ENCODE data around the gene CPLANE2.

CPLANE2 gene

DNA sequence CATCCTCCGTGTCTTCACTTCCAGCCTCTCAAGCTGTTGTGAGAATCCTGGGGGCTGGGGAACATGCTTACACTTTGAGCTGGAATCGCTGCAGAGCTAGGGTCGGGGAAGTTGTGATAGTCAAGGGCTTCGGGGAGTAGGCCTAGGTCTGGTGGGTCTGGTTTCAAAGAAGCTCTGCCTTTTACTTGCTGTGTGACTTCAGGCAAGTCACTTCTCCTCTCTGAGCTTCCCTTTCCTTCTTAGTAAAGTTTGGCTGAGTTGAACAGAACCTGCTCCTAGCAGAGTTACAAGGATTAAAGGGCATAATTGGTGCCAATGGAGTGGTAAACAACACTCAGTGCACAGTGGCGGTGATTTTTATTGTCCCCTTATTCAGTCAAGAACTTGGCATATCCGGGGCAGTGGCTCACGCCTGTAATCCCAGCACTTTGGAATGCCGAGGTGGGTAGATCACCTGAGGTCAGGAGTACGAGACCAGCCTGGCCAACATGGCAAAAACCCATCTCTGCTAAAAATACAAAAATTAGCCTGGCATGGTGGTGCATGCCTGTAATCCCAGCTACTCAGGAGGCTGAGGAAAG is 50.2 kb downstream of the CPLANE2 start:
- no peaks in the 10 kb centered on the region for H3K27me3 ChIP-seq (ENCODE audit: insufficient read depth, low read length)
- H3K36me3 ChIP-seq (ENCODE audit: insufficient read depth, low read length), result no peaks in the 10 kb centered on the region
- peaks cover 32% of the 10 kb centered on the region for H3K4me1 ChIP-seq (ENCODE audit: control insufficient read depth, insufficient read depth, low read length, unreplicated experiment)
- H3K4me3 ChIP-seq (ENCODE audit: low read depth, low read length), result no peak overlapping the region
- H3K27ac ChIP-seq (ENCODE audit: low read depth, low read length), result no peak overlapping the region
- no peak overlapping the region for H2AFZ ChIP-seq (ENCODE audit: low read length, unreplicated experiment)
- no peaks in the 10 kb centered on the region for H3K79me2 ChIP-seq (ENCODE audit: control insufficient read depth, insufficient read depth, low read length, unreplicated experiment)

DNA sequence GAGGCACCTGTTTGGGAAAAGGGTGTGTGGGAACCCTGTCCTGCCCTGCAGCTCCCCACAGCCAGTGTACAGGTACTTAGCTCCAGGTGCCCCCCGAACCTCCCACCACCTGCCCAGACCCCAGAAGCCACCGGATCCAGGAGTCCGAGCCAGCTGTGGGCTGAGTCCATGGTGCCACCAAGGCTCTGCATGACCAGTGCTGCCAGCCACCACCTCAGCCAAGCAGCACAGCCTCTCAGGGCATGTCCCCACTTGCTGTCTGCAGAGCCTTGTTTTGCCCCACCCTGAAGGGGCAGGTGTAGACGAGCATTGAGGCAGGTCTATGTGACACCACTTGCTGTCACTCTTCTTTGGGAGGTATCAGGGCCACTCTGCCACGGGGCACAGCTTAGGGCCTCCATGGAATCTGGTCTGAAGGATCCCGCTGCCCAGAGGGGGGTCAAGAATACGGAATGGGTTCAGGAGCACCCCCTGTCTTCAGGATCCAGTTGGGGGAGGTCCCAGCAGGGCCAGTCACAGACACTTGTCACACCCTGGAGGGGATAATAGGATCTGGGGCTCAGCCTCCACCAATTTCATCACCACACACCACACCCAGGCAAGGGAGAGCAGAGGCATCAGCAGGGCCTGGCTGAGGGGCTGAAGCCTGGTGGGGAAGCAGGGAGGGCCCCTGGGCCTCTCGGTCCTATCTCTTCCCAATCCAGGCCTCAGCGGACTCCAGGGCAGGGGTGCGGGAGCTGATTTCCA is 52.3 kb downstream of the CPLANE2 start:
- peaks cover 47% of the 10 kb centered on the region for H3K4me1 ChIP-seq (ENCODE audit: control insufficient read depth, insufficient read depth, low read length, unreplicated experiment)
- no peaks in the 10 kb centered on the region for H3K27me3 ChIP-seq (ENCODE audit: insufficient read depth, low read length)
- H3K27ac ChIP-seq (ENCODE audit: low read depth, low read length), result no peak overlapping the region
- no peak overlapping the region for H3K4me3 ChIP-seq (ENCODE audit: low read depth, low read length)
- no peak overlapping the region for H2AFZ ChIP-seq (ENCODE audit: low read length, unreplicated experiment)
- no peaks in the 10 kb centered on the region for H3K79me2 ChIP-seq (ENCODE audit: control insufficient read depth, insufficient read depth, low read length, unreplicated experiment)
- H3K36me3 ChIP-seq (ENCODE audit: insufficient read depth, low read length), result no peaks in the 10 kb centered on the region

DNA sequence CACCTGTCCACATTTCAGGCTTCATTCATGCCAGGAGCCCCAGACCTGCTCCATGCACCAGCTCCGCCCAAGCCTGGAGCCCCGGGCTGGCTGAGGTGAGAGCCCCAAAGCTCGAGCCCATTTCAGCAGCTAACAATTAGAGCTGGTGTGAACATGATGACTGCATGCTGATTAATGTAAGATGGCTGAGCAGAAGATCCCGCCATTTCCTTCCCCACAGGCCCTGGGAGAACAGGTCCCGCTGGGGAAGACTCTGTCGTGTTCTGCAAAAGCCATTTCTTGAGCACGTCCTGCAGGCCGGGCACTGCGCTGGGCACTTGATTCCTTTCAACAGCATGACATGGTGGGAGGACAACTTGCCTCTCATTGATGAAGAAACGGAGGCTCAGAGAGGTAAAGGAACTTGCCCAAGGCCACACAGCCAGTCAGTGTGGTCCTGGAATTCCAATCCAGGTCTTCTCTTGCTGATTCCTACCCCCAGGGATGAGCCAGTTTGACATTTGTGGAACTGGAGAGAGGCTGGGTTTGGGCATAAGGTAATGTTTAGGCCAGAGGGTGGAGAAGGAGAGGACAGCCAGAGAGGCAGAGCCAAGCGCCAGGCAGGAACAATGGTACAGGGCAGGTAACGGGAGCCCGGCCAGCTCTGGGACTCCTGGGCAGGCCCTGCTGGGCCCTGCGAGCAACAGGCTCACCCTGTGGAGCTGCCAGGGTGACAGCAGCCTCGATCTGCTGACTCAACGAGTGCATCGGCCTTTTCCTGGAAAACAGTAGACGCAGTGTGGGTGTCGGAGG is 53.0 kb downstream of the CPLANE2 start:
- H3K4me1 ChIP-seq (ENCODE audit: control insufficient read depth, insufficient read depth, low read length, unreplicated experiment), result peaks cover 47% of the 10 kb centered on the region
- H3K4me3 ChIP-seq (ENCODE audit: low read depth, low read length), result no peak overlapping the region
- H3K27ac ChIP-seq (ENCODE audit: low read depth, low read length), result peak overlapping the region; percentile 17; the same call in 1 of the 2 replicates
- no peaks in the 10 kb centered on the region for H3K36me3 ChIP-seq (ENCODE audit: insufficient read depth, low read length)
- H3K27me3 ChIP-seq (ENCODE audit: insufficient read depth, low read length), result no peaks in the 10 kb centered on the region
- H3K79me2 ChIP-seq (ENCODE audit: control insufficient read depth, insufficient read depth, low read length, unreplicated experiment), result no peaks in the 10 kb centered on the region
- H2AFZ ChIP-seq (ENCODE audit: low read length, unreplicated experiment), result no peak overlapping the region

DNA sequence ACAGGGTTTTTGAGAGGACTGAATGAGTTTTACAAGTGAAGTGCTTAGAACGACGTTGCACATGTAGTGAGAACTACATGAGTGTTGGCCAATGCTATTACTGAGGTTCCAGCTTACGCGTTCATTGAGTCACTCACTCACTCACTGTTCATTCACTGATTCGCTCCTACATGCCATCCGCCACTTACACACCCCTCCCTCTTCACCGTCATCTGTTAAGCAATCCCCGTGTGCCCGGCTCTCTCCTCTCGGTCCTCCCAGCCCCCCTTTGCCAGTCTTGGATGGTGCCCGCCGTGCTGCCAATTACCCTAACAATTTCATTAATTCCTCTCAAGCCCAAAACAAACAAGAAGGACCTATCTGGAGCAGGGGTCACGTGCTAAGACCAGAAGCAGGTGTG is 53.8 kb downstream of the CPLANE2 start:
- H3K27ac ChIP-seq (ENCODE audit: low read depth, low read length), result peak overlapping the region; percentile 90
- H3K4me3 ChIP-seq (ENCODE audit: low read depth, low read length), result no peak overlapping the region
- peaks cover 46% of the 10 kb centered on the region for H3K4me1 ChIP-seq (ENCODE audit: control insufficient read depth, insufficient read depth, low read length, unreplicated experiment)
- H3K27me3 ChIP-seq (ENCODE audit: insufficient read depth, low read length), result no peaks in the 10 kb centered on the region
- H2AFZ ChIP-seq (ENCODE audit: low read length, unreplicated experiment), result no peak overlapping the region
- no peaks in the 10 kb centered on the region for H3K36me3 ChIP-seq (ENCODE audit: insufficient read depth, low read length)
- H3K79me2 ChIP-seq (ENCODE audit: control insufficient read depth, insufficient read depth, low read length, unreplicated experiment), result no peaks in the 10 kb centered on the region

DNA sequence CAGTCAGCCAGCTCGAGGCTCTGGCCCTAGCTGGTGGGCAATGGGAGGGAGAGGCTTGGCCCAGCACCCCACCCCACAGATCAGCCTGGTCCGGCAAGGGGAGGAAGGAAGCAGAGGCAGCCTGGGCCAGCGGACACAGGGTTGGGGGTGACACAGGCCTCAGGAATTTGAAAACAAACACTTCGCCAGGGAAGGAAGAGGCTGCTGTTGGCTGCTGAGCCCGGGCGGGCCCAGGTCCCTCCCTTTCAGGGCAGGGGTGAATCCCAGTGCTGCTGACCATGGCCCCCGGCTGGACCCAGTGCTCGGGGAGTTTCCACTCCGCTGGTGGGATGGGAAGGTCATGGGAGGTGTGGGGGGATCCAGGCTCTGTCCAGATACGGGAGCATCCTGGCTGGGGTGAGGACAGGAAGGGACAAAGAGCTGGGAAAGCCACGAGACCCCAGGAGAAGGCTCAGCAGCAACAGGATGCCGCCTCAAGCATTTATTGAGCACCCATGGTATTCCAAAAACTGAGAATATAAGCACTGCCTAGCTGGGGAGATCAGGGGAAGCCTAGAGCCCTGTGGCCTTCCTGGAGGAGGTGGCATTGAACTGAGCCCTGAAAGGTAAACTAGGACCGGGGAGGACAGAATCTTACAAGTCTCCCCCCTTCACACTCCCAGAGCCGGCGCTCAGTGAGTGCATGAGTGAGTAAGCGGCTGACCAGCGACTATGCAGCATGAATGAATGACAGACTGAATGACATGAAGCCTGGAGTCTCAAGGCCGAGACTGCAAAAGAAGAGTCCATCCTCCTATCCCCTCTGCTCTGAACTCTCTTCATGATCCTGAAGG is 54.9 kb downstream of the CPLANE2 start:
- H3K4me3 ChIP-seq (ENCODE audit: low read depth, low read length), result no peak overlapping the region
- H3K36me3 ChIP-seq (ENCODE audit: insufficient read depth, low read length), result no peaks in the 10 kb centered on the region
- no peaks in the 10 kb centered on the region for H3K79me2 ChIP-seq (ENCODE audit: control insufficient read depth, insufficient read depth, low read length, unreplicated experiment)
- peak overlapping the region; percentile 90 for H3K27ac ChIP-seq (ENCODE audit: low read depth, low read length)
- H3K4me1 ChIP-seq (ENCODE audit: control insufficient read depth, insufficient read depth, low read length, unreplicated experiment), result peaks cover 42% of the 10 kb centered on the region
- peak overlapping the region; percentile 81 for H2AFZ ChIP-seq (ENCODE audit: low read length, unreplicated experiment)
- H3K27me3 ChIP-seq (ENCODE audit: insufficient read depth, low read length), result no peaks in the 10 kb centered on the region

Data from ACC112 (cell line).